Subcutaneous abdominal adipose tissue (tissue), 5 donors: ENCODE data around the gene STAG3.
"Not testable (repeated sequence)": the region's sequence is repeated elsewhere in the genome, so short reads cannot be mapped to it uniquely, and the experiment has no call there.

Experiments used
- H3K27ac ChIP-seq: one replicate; pipeline ENCODE4 v1.7.0; 2013; ENCODE audit warnings: low read depth, mild to moderate bottlenecking, inconsistent platforms, low read length, moderate library complexity
- H3K27me3 ChIP-seq, 5 donors: one replicate each; pipeline ENCODE4 v1.7.0; 2013; ENCODE audit warnings: low read length in 5 of 5, inconsistent platforms in 1 of 5; ENCODE audit not compliant: control insufficient read depth in 5 of 5, insufficient read depth in 4 of 5
- H3K36me3 ChIP-seq, 5 donors: one replicate each; pipeline ENCODE4 v1.7.0; 2013; ENCODE audit warnings: low read length in 5 of 5; ENCODE audit not compliant: control insufficient read depth in 5 of 5, insufficient read depth in 5 of 5
- H3K4me1 ChIP-seq, 5 donors: one replicate each; pipeline ENCODE4 v1.7.0; 2013; ENCODE audit warnings: low read length in 5 of 5, mild to moderate bottlenecking in 3 of 5, moderate library complexity in 1 of 5; ENCODE audit not compliant: control insufficient read depth in 5 of 5, insufficient read depth in 5 of 5
- H3K4me3 ChIP-seq, 5 donors: one replicate each; pipeline ENCODE4 v1.7.0; 2013; ENCODE audit warnings: low read length in 5 of 5, low read depth in 1 of 5
- H3K9ac ChIP-seq, 5 donors: one replicate each; pipeline ENCODE4 v1.7.0; 2013; ENCODE audit warnings: low read length in 5 of 5, mild to moderate bottlenecking in 4 of 5, moderate library complexity in 3 of 5
- H3K9me3 ChIP-seq, 5 donors: one replicate each; pipeline ENCODE4 v1.7.0; 2013; ENCODE audit warnings: low read length in 5 of 5; ENCODE audit not compliant: control insufficient read depth in 5 of 5
- donor health status: healthy.
- donor health status: healthy.
- donor health status: healthy.
- donor health status: healthy.
- donor health status: healthy.

The STAG3 gene

GRCh38 chr7:100220586-100221230 lies 43.0 kb downstream of the STAG3 start:
- Histone ChIP-seq H3K4me1 (peaks cover 0 to 3% (median 0%) of the 10 kb centered on the region in 5 donors), H3K9ac (peak overlapping the region in 1 of 5 donors; percentile 39), H3K27me3 (no peaks in the 10 kb centered on the region), H3K4me3 (no peak overlapping the region), H3K9me3 (no peaks in the 10 kb centered on the region), H3K27ac (no peak overlapping the region), H3K36me3 (peaks cover 0 to 40% (median 14%) of the 10 kb centered on the region in 5 donors)

DNA sequence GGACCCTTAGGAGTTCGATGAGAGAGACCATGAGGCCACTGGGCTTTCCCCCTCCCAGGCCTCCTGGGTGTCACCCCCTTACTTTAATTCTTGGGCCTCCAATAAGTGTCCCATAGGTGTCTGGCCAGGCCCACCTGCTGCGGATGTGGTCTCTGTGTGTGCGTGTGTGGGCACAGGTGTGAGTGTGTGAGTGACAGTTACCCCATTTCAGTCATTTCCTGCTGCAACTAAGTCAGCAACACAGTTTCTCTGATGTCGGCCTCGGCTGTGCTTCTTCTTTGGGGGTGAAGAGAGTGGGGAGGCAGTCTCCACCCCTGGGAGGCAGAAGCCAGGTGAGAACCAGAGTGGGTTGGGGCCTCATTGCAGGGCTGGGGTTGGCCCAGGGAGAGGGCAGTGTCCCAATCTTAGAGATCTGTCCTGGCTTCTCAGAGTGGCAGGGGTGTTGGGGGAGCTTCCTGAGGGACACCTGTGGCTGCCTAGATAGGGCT lies 43.6 kb downstream of the STAG3 start:
- no peak overlapping the region for H3K27ac ChIP-seq
- H3K36me3 ChIP-seq = peaks cover 0 to 44% (median 14%) of the 10 kb centered on the region in 5 donors
- no peak overlapping the region for H3K4me3 ChIP-seq
- no peaks in the 10 kb centered on the region for H3K27me3 ChIP-seq
- H3K4me1 ChIP-seq = no peaks in the 10 kb centered on the region
- H3K9ac ChIP-seq = no peak overlapping the region
- H3K9me3 ChIP-seq = no peaks in the 10 kb centered on the region

- Histone ChIP-seq H3K27me3 (no peaks in the 10 kb centered on the region), H3K9me3 (no peaks in the 10 kb centered on the region), H3K36me3 (peaks cover 0 to 44% (median 14%) of the 10 kb centered on the region in 5 donors), H3K4me1 (no peaks in the 10 kb centered on the region), H3K27ac (no peak overlapping the region), H3K4me3 (no peak overlapping the region), H3K9ac (no peak overlapping the region)
Measured at GRCh38 chr7:100221767-100222444, 44.2 kb downstream of the STAG3 start.

- Histone ChIP-seq H3K9me3 (no peaks in the 10 kb centered on the region), H3K9ac (no peak overlapping the region), H3K27ac (no peak overlapping the region), H3K27me3 (no peaks in the 10 kb centered on the region), H3K36me3 (peaks cover 0 to 44% (median 16%) of the 10 kb centered on the region in 5 donors), H3K4me1 (no peaks in the 10 kb centered on the region), H3K4me3 (no peak overlapping the region)
Measured at GRCh38 chr7:100222445-100223132, 44.9 kb downstream of the STAG3 start.

DNA sequence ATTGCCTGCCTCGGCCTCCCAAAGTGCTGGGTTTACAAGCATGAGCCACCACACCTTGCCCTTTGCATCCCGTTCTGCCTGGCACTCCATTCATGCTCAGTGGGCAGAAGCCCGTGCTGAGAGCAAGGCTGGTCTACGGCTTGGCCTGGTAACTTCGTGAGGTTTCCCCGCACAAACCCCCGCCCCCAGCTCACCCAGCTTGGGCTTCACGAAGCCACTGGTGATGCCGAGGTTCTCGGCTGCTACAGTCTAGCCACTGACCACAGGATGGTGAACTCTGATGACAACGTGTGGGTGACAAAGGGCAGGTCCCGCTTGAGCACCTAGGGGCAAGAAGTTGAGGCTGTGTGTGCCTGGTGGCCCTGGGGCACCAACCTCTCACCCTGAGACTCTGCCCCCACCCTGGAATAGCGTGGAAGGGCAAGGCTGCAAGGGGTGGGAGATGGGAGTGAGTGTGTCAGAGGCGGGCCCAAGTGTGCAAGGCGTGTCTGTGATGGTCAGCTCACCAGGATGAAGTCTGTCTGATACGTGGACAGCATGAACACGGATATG lies 45.7 kb downstream of the STAG3 start:
- H3K4me3 ChIP-seq, H3K27me3 ChIP-seq, H3K4me1 ChIP-seq, H3K9me3 ChIP-seq, H3K27ac ChIP-seq, H3K9ac ChIP-seq: not testable (repeated sequence)
- H3K36me3 ChIP-seq = peaks cover 0 to 44% (median 16%) of the 10 kb centered on the region in 5 donors

GRCh38 chr7:100224891-100225290 lies 47.2 kb downstream of the STAG3 start:
- not testable (repeated sequence) for H3K27me3 ChIP-seq, H3K9me3 ChIP-seq, H3K4me3 ChIP-seq, H3K4me1 ChIP-seq, H3K27ac ChIP-seq, H3K9ac ChIP-seq
- H3K36me3 ChIP-seq = peaks cover 0 to 38% (median 15%) of the 10 kb centered on the region in 5 donors

DNA sequence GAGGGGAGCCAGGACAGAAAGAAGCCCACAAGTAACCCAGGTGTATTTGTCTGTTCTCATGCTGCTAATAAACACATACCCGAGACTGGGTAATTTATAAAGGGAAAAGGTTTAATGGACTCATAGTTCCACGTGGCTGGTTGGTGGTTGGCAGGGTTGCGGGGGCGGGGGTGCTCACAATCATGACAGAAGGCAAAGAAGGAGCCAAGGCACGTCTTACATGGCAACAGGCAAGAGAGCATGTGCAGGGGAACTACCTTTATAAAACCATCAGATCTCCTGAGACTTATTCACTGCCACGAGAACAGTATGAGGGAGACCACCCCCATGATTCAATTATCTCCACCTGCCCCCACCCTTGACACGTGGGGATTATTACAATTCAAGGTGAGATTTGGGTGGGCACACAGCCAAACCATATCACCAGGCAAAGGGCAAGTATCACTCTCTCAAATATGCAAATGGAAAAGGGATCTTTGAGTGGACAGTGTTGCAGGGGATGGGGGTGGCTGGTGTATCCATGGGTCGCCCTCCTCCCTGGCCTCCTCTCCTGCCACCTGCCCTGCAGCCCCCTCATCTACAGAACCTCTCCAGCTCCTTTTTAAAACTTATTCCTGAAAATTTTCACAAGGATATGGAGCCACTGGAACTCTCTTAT lies 57.1 kb downstream of the STAG3 start:
- H3K9me3 ChIP-seq, H3K9ac ChIP-seq, H3K36me3 ChIP-seq, H3K27ac ChIP-seq, H3K4me3 ChIP-seq, H3K27me3 ChIP-seq: not testable (repeated sequence)
- H3K4me1 ChIP-seq = peaks cover 0 to 11% (median 7%) of the 10 kb centered on the region in 5 donors

- peaks cover 0 to 24% (median 5%) of the 10 kb centered on the region in 5 donors for H3K4me1 ChIP-seq
Measured at GRCh38 chr7:100239975-100240374, 62.3 kb downstream of the STAG3 start.

GRCh38 chr7:100243385-100243784 lies 65.7 kb downstream of the STAG3 start:
- not testable (repeated sequence) for H3K9me3 ChIP-seq, H3K4me3 ChIP-seq, H3K27me3 ChIP-seq, H3K9ac ChIP-seq, H3K36me3 ChIP-seq, H3K27ac ChIP-seq
- peaks cover 0 to 20% (median 2%) of the 10 kb centered on the region in 5 donors for H3K4me1 ChIP-seq

More at GRCh38 chr7:100239975-100240374, 62.3 kb downstream of the STAG3 start:
- H3K9ac ChIP-seq, H3K27me3 ChIP-seq, H3K9me3 ChIP-seq, H3K4me3 ChIP-seq, H3K36me3 ChIP-seq, H3K27ac ChIP-seq: not testable (repeated sequence)
